GM21447 (cell line): Measurements from ENCODE around the gene ERCC8.
"Not testable (repeated sequence)": the region's sequence is repeated elsewhere in the genome, so short reads cannot be mapped to it uniquely, and the experiment has no call there.

Experiments
- ATAC-seq: cut with Tn5 transposase; IDR thresholded peaks from one replicate; pipeline ENCODE4 v1.9.1; 2021; ENCODE audit not compliant: unreplicated experiment

Gene ERCC8

GRCh38 chr5:60918466-60918865 lies 26.4 kb downstream of the ERCC8 start:
- ATAC-seq = no peak

- no peak for ATAC-seq
Observed at GRCh38 chr5:60916646-60917045, 28.2 kb downstream of the ERCC8 start.

GRCh38 chr5:60903356-60903755 lies 41.5 kb downstream of the ERCC8 start:
- no peak for ATAC-seq

- ATAC-seq = no peak
Observed at GRCh38 chr5:60896991-60897390, 47.9 kb downstream of the ERCC8 start.

- ATAC-seq = no peak
Observed at GRCh38 chr5:60893521-60893920, 51.3 kb downstream of the ERCC8 start.

- no peak for ATAC-seq
Observed at GRCh38 chr5:60891667-60892066, 53.2 kb downstream of the ERCC8 start.

- no peak for ATAC-seq
Observed at GRCh38 chr5:60888359-60889061, 56.4 kb downstream of the ERCC8 start.

GRCh38 chr5:60887746-60888145 lies 57.1 kb downstream of the ERCC8 start:
- no peak for ATAC-seq

GRCh38 chr5:60887096-60887495 lies 57.8 kb downstream of the ERCC8 start:
- no peak for ATAC-seq

GRCh38 chr5:60886158-60886557 lies 58.7 kb downstream of the ERCC8 start:
- ATAC-seq = no peak

GRCh38 chr5:60883229-60883628 lies 61.6 kb downstream of the ERCC8 start:
- no peak for ATAC-seq

GRCh38 chr5:60872892-60873291 lies 72.0 kb downstream of the ERCC8 start:
- no peak for ATAC-seq

GRCh38 chr5:60870857-60871256 lies 74.0 kb downstream of the ERCC8 start:
- no peak for ATAC-seq

- not testable (repeated sequence) for ATAC-seq
Observed at GRCh38 chr5:60860572-60860971, 84.3 kb downstream of the ERCC8 start.

GRCh38 chr5:60856066-60856465 lies 88.8 kb downstream of the ERCC8 start:
- ATAC-seq = no peak

- no peak for ATAC-seq
Observed at GRCh38 chr5:60852940-60853339, 91.9 kb downstream of the ERCC8 start.

- ATAC-seq = no peak
Observed at GRCh38 chr5:60852317-60852716, 92.6 kb downstream of the ERCC8 start.

- ATAC-seq = no peak
Observed at GRCh38 chr5:60851626-60852025, 93.2 kb downstream of the ERCC8 start.

GRCh38 chr5:60846298-60846697 lies 98.6 kb downstream of the ERCC8 start:
- ATAC-seq = no peak

GRCh38 chr5:60843936-60844905 lies 100.6 kb downstream of the ERCC8 start, which contains the start of gene ELOVL7:
Gene ELOVL7, minus strand, starts transcription at chr5:60844269. Its CDS starts 56,872 bp downstream, at chr5:60787397.
- peak; percentile 96 for ATAC-seq

- ATAC-seq = peak; percentile 31
Observed at GRCh38 chr5:60843386-60843935, 101.4 kb downstream of the ERCC8 start.
